ENCODE measurements around the gene TBC1D13. TPM values are rescaled to one million over a fixed set of nuclear protein-coding genes. Genes with fewer than 3 reads are reported as not detected.
"Not testable (repeated sequence)": the region's sequence is repeated elsewhere in the genome, so short reads cannot be mapped to it uniquely, and the experiment has no call there.

Gene TBC1D13
- total RNA-seq, 1 donor from 2014 or later: 19.8 TPM

DNA sequence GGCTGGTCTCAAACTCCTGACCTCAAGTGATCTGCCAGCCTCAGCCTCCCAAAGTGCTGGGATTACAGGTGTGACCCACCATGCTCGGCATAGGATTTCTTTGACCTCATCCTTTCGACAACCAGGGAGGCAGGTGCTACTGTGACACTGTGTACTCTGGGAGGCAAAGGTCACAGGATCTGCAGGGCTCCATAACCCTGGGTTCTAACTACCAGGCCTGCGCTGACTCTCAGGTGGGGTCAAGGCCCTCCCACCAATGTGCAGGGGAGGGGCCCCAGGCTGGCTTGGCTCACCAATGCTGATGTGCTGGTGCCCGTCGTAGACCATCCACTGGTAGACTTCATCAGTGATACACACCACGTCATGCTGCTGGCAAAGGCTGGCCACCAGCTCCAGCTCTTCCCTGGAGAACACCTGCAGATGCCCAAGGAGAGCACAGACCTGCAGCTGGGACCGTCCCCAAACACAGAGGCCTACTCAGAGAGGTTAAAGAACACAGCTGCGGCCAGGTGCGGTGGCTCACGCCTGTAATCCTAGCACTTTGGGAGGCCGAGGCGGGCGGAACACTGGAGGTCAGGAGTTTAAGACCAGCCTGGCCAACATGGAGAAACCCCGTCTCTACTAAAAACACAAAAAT, 49.6 kb downstream of the TBC1D13 start:
- H3K27ac ChIP-seq: no peak overlapping the region
- no peaks in the 10 kb centered on the region for H3K4me1 ChIP-seq
- intact Hi-C loops (cut with DNase I): no loop called here
- no peaks in the 10 kb centered on the region for H3K9me3 ChIP-seq
- peaks cover 15 to 18% of the 10 kb centered on the region in 2 donors for H3K36me3 ChIP-seq
- no peaks in the 10 kb centered on the region for H3K27me3 ChIP-seq
- no peak overlapping the region for H3K4me3 ChIP-seq
- TF ChIP-seq, protein P1, sequence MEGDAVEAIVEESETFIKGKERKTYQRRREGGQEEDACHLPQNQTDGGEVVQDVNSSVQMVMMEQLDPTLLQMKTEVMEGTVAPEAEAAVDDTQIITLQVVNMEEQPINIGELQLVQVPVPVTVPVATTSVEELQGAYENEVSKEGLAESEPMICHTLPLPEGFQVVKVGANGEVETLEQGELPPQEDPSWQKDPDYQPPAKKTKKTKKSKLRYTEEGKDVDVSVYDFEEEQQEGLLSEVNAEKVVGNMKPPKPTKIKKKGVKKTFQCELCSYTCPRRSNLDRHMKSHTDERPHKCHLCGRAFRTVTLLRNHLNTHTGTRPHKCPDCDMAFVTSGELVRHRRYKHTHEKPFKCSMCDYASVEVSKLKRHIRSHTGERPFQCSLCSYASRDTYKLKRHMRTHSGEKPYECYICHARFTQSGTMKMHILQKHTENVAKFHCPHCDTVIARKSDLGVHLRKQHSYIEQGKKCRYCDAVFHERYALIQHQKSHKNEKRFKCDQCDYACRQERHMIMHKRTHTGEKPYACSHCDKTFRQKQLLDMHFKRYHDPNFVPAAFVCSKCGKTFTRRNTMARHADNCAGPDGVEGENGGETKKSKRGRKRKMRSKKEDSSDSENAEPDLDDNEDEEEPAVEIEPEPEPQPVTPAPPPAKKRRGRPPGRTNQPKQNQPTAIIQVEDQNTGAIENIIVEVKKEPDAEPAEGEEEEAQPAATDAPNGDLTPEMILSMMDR (IDR thresholded peaks at IDR 0.05): no peak
- DNase-seq (ENCODE audit: low spot score in 2 of 2): no peak

DNA sequence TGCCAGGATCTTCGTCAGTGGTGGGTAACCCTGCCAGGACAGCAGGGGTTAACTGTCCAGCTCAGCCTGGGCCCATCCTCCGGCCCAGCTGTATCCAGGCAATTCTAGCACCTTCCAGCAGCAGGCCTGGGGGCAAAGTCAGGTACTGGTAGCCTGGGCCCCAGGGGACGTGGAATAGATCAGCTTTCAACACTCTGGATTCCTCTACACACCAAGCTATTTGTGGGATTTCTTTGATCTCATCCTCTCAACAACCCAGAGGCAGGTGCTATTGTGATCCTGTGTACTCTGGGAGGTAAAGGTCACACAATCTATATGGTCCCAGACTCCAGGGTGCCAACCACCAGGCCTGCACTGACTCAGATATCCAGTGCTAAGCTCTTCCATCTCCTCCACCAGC, 51.3 kb downstream of the TBC1D13 start:
- Histone ChIP-seq H3K27me3 (no peaks in the 10 kb centered on the region), H3K36me3 (peaks cover 22% of the 10 kb centered on the region in 2 donors), H3K9me3 (no peaks in the 10 kb centered on the region), H3K4me3 (no peak overlapping the region), H3K4me1 (no peaks in the 10 kb centered on the region), H3K27ac (no peak overlapping the region)
- TF ChIP-seq, protein P1 (IDR thresholded peaks at IDR 0.05): no peak
- intact Hi-C loops (cut with DNase I): no loop called here
- DNase-seq (ENCODE audit: low spot score in 2 of 2): no peak

DNA sequence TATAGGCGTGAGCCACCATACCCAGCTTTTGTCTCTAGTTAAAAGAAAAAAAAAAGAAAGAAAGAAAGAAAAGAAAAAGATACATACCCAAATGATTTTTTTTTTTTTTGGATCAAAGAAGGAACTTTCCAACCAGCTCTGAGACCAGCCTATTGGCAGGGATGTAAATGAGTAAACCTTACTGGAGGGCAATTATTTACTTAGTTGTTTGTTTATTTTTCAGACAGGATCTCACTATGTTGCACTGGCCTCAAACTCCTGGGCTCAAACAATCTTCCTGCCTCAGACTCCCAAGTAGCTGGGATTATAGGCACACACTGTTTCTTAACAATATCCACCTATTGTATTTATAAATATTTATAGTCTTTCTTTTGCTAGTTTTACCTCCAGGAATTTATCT, 53.5 kb downstream of the TBC1D13 start:
- H3K27ac ChIP-seq: no peak overlapping the region
- DNase-seq (ENCODE audit: low spot score in 2 of 2): no peak
- H3K36me3 ChIP-seq: peaks cover 15 to 19% of the 10 kb centered on the region in 2 donors
- no peak overlapping the region for H3K4me3 ChIP-seq
- H3K27me3 ChIP-seq: no peaks in the 10 kb centered on the region
- no peaks in the 10 kb centered on the region for H3K4me1 ChIP-seq
- TF ChIP-seq, protein P1 (IDR thresholded peaks at IDR 0.05): no peak
- no peaks in the 10 kb centered on the region for H3K9me3 ChIP-seq
- intact Hi-C loops (cut with DNase I): no loop called here

DNA sequence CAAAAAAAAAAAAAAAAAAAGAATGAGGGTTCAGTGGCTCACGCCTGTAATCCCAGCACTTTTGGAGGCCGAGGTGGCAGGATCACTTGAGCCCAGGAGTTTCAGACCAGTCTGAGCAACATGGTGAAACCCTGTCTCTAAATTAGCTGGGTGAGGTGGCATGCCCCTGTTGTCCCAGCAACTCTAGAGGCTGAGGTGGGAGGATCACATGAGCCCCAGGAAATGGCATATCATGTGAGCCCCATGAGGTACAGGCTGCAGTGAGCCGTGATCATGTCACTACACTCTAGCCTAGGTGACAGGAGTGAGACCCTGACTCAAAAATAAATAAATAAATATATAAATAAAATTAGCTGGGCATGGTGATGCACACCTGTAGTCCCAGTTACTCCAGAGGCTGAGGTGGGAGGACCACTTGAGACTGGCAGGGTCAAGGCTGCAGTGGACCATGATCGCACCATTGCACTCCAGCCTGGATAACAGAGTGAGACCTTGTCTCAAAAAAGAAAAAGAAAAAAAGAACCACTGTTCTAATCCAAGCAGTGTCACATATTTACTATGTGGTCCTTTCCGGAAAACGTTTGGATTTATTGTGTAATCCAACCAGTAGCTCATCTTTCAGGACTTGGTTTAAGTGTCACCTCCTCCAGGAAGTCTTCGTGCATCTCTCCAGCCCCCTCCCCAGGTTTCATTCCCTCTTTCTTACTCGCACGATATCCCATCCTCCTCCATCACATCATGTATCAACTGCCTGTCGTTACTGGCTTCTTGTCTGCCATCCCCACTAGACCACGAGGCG, 54.8 kb downstream of the TBC1D13 start:
- Histone ChIP-seq H3K27me3 (no peaks in the 10 kb centered on the region), H3K4me3 (no peak overlapping the region), H3K4me1 (no peaks in the 10 kb centered on the region), H3K27ac (no peak overlapping the region), H3K36me3 (peaks cover 10 to 15% of the 10 kb centered on the region in 2 donors), H3K9me3 (no peaks in the 10 kb centered on the region)
- TF ChIP-seq, protein P1 (IDR thresholded peaks at IDR 0.05): no peak
- intact Hi-C loops (cut with DNase I): no loop called here
- DNase-seq (ENCODE audit: low spot score in 2 of 2): no peak

DNA sequence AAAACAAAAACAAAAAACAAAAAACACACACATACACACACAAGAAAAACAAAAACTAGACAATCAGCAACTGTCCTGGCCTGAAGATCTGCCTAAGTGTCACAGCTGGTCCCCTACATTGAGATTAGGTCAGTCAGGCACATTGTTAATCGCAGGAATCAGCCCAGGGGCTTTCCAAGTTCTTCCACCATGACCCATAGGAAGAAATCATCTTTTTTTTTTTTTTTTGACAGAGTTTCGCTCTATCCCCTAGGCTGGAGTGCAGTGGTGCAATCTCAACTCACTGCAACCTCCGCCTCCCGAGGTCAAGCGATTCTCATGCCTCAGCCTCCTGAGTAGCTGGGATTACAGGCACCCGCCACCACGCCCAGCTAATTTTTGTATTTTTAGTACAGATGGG, 56.1 kb downstream of the TBC1D13 start:
- H3K36me3 ChIP-seq: peaks cover 10 to 15% of the 10 kb centered on the region in 2 donors
- DNase-seq (ENCODE audit: low spot score in 2 of 2); H3K4me1 ChIP-seq; H3K27me3 ChIP-seq; H3K27ac ChIP-seq; H3K4me3 ChIP-seq; H3K9me3 ChIP-seq; intact Hi-C loops (cut with DNase I): not testable (repeated sequence)

DNA sequence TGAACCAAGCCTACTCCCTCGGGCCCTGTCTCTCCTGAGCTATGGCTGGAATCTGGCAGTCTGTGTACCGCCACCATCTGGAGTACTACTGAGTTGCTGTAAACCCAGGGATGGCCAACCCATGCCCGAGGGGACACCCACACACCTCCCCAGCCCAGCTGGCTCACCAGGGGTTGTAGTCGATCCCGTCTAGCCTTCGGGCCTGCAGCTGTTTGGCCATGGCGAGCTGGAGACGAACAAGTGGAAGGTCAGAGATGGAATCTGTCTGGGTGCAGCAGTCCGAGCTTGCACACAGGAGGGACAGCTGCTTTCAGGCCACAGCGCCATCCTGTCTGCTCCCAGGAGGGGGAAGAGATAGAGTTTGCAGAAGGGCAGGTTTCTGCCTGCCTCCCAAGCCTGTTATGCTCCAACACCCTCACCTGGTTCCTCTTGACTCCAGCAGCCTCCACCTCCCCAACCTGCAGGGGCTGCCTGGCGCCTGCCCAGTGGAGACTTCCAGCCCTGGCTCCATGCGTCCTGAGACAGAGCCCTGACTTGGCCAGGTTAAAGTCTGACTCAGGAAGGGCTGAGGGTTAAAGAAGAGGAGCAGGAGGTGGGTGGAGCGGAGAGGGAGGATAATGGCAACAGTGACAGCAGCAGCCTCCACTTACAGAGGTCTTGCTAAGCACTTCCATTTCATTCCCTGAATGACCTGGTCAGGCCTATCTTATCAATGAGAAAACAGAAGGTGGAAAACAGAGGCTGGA, 58.3 kb downstream of the TBC1D13 start:
- TF ChIP-seq, protein P1 (IDR thresholded peaks at IDR 0.05): no peak
- Histone ChIP-seq H3K27me3 (no peaks in the 10 kb centered on the region), H3K4me3 (no peak overlapping the region), H3K9me3 (no peaks in the 10 kb centered on the region), H3K4me1 (no peaks in the 10 kb centered on the region), H3K36me3 (peaks cover 10 to 15% of the 10 kb centered on the region in 2 donors), H3K27ac (no peak overlapping the region)
- intact Hi-C loops (cut with DNase I): no loop called here
- no peak for DNase-seq (ENCODE audit: low spot score in 2 of 2)

Measured in ascending aorta (tissue), 2 donors.